Colonic mucosa (tissue), 4 donors: ENCODE data around the gene RSL24D1. TPM values are rescaled to one million over a fixed set of nuclear protein-coding genes. Genes with fewer than 3 reads are reported as not detected.
"Not testable (repeated sequence)": the region's sequence is repeated elsewhere in the genome, so short reads cannot be mapped to it uniquely, and the experiment has no call there.

ENCODE experiments used
- DNase-seq: peaks from one replicate; pipeline ENCODE4 v3.0.0-alpha.2; 2020
- H3K27ac ChIP-seq: fragments of 200-600 bp; one replicate; pipeline ENCODE4 v1.8.0; 2021
- H3K27me3 ChIP-seq: fragments of 200-600 bp; one replicate; pipeline ENCODE4 v1.8.0; 2021
- H3K36me3 ChIP-seq: fragments of 200-600 bp; one replicate; pipeline ENCODE4 v1.8.0; 2021
- H3K4me1 ChIP-seq: fragments of 200-600 bp; one replicate; pipeline ENCODE4 v1.8.0; 2021; ENCODE audit warnings: mild to moderate bottlenecking
- H3K4me3 ChIP-seq: fragments of 200-600 bp; one replicate; pipeline ENCODE4 v1.8.0; 2021
- H3K9ac ChIP-seq, 2 donors: one replicate each; pipeline ENCODE4 v1.7.0; 2013; ENCODE audit warnings: control low read depth in 2 of 2, low read depth in 2 of 2, low read length in 2 of 2
- H3K9me3 ChIP-seq: fragments of 200-600 bp; one replicate; pipeline ENCODE4 v1.8.0; 2021
- intact Hi-C: fragments of 100-400 bp; cut with DNase I; formaldehyde crosslinking; loops from one replicate; pipeline ENCODE4 v1.14.1; 2022
- total RNA-seq, 2 donors: library from RNA; stranded (reverse); fragmentation: NEBNext Ultra II Directional in 1 of 2; extraction: Animal tissue kit (Norgen Biotek cat#: 25700) in 1 of 2; gene quantifications; one replicate each; pipeline ENCODE4 v1.2.1, GENCODE V29; 2021
- TF ChIP-seq, protein P1 (sequence below): fragments of 200-600 bp; IDR thresholded peaks from one replicate; pipeline ENCODE4 v1.8.0; 2022; ENCODE audit warnings: antibody characterized with exemption, mild to moderate bottlenecking
- donor health status: healthy.
- donor health status: DM: no; HTN: no; CAD: no.
- donor health status: DM: no; HTN: no; CAD: no.

RSL24D1 gene
- total RNA-seq, 2 donors from 2014 or later, result 42.3 to 52.4 TPM

DNA sequence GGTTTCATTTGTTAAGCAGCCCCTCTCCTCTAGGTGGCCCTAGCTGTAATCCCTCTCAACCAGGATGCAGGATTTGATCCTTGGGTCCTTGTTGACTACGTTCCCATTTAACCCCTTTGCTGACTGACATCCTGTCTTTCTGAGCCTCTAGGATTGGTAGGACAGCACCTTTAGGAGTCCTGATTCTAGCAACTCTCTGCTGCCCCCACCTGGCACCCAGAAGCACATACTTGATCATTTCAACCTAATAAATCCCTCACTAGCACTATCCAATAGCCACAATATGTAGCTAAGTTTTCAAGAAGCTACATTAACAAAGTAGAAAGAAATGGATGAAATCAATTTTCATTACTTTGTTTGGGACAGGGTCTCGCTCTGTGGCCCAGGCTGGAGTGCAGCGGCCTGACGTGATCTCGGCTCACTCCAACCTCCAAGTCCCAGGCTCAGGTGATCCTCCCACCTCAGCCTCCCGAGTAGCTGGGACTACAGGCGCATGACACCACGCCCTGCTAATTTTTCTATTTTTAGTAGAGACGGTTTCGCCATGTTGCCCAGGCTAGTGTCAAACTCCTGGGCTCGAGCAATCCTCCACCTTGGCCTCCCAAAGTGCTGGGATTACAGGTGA is 28.3 kb downstream of the RSL24D1 start:
- Histone ChIP-seq H3K27ac (no peak overlapping the region), H3K9me3 (no peaks in the 10 kb centered on the region), H3K27me3 (no peaks in the 10 kb centered on the region), H3K9ac (no peak overlapping the region), H3K4me1 (no peaks in the 10 kb centered on the region), H3K36me3 (no peaks in the 10 kb centered on the region), H3K4me3 (no peak overlapping the region)
- intact Hi-C loops, result no loop called here
- TF ChIP-seq, protein P1, sequence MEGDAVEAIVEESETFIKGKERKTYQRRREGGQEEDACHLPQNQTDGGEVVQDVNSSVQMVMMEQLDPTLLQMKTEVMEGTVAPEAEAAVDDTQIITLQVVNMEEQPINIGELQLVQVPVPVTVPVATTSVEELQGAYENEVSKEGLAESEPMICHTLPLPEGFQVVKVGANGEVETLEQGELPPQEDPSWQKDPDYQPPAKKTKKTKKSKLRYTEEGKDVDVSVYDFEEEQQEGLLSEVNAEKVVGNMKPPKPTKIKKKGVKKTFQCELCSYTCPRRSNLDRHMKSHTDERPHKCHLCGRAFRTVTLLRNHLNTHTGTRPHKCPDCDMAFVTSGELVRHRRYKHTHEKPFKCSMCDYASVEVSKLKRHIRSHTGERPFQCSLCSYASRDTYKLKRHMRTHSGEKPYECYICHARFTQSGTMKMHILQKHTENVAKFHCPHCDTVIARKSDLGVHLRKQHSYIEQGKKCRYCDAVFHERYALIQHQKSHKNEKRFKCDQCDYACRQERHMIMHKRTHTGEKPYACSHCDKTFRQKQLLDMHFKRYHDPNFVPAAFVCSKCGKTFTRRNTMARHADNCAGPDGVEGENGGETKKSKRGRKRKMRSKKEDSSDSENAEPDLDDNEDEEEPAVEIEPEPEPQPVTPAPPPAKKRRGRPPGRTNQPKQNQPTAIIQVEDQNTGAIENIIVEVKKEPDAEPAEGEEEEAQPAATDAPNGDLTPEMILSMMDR, result peak; percentile 60
- peak; percentile 42 for DNase-seq

DNA sequence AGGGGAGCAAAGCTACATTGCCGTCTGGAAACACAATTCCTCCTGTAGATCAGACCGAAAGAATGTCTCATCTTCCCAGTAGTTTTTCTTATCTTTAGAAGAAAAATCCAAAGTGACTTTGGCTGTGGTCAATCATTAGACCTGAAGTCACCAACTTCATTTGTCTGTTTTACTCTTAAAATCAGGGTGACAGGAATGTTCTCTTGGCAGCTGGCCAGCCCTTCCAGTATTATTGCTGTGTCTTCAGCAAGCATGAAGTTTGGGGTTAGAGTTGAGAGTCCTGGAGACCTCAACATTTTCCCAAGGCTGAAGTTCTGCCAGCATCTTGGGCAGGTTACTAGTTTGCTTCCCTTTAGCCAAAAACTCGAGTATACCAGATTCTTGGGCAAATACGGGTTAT is 32.5 kb downstream of the RSL24D1 start:
- intact Hi-C loops, result no loop called here
- H3K4me1 ChIP-seq, result no peaks in the 10 kb centered on the region

DNA sequence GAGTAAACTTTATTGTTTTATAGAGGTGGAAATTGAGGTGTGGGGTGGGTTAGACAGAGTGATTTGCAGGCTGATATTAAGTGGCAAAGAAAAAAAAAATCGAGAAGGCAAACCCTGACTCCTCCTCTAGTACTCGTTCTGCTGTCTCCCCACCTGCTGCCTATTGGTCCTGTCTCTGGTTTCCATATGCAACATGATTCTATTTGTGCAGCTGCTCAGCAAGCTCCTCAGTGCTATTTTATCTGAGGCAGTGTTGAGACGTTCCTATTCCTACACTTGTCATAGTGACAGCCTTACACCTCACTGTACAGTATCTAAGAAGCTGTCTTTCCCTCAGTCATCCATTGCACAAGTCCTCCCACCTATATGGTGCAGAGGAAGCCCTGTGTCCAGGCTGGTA is 45.1 kb downstream of the RSL24D1 start:
- TF ChIP-seq, protein P1, result no peak
- Histone ChIP-seq H3K9me3 (no peaks in the 10 kb centered on the region), H3K4me3 (no peak overlapping the region), H3K9ac (no peak overlapping the region), H3K27me3 (no peaks in the 10 kb centered on the region), H3K4me1 (no peaks in the 10 kb centered on the region), H3K27ac (no peak overlapping the region), H3K36me3 (no peaks in the 10 kb centered on the region)
- DNase-seq, result no peak
- intact Hi-C loops, result no loop called here

More for the DNA sequence above, 32.5 kb downstream of the RSL24D1 start:
- no peaks in the 10 kb centered on the region for H3K9me3 ChIP-seq
- TF ChIP-seq, protein P1, result no peak
- no peaks in the 10 kb centered on the region for H3K36me3 ChIP-seq
- H3K27ac ChIP-seq, result no peak overlapping the region
- H3K27me3 ChIP-seq, result no peaks in the 10 kb centered on the region
- H3K4me3 ChIP-seq, result no peak overlapping the region
- no peak for DNase-seq
- no peak overlapping the region for H3K9ac ChIP-seq

DNA sequence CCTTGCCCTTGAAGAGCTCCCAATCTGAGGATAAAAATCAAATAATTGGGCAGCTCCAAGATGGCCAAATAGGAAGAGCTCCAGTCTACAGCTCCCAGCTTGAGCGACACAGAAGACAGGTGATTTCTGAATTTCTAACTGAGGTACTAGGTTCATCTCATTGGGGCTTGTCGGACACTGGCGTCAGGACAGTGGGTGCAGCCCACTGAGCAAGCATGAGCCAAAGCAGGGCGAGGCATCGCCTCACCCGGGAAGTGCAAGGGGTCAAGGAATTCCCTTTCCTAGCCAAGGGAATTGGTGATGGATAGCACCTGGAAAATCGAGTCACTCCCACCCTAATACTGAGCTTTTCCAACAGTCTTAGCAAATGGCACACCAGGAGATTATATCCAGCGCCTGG is 53.6 kb downstream of the RSL24D1 start:
- H3K9ac ChIP-seq, H3K4me1 ChIP-seq, H3K27me3 ChIP-seq, H3K36me3 ChIP-seq, DNase-seq, H3K4me3 ChIP-seq, H3K27ac ChIP-seq, intact Hi-C loops, H3K9me3 ChIP-seq: not testable (repeated sequence)

GRCh38 chr15:55133972-55134371 is 62.8 kb downstream of the RSL24D1 start:
- Histone ChIP-seq H3K27ac (no peak overlapping the region), H3K27me3 (no peaks in the 10 kb centered on the region), H3K4me3 (no peak overlapping the region), H3K36me3 (no peaks in the 10 kb centered on the region), H3K4me1 (no peaks in the 10 kb centered on the region), H3K9ac (no peak overlapping the region), H3K9me3 (no peaks in the 10 kb centered on the region)
- TF ChIP-seq, protein P1, result no peak
- intact Hi-C loops, result no loop called here
- DNase-seq, result no peak

DNA sequence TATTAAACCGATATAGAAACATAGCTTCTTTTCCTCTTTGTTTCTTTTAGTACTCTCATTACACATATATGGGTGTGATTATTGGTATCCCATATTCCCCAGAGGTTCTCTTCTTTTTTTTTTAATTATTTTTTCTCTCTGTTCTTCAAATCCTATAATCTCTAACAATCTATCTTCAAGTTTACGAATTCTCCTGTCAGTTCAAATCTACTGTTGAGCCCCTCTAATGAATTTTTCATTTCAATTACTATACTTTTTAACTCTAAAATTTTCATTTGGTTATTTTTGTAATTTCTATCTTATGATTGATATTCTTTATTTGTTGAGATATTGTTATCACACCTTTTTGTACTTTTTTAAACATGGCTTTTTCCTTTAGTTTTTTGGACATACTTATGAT is 64.1 kb downstream of the RSL24D1 start:
- Histone ChIP-seq H3K9ac (no peak overlapping the region), H3K36me3 (no peaks in the 10 kb centered on the region), H3K9me3 (no peaks in the 10 kb centered on the region), H3K4me3 (no peak overlapping the region), H3K27ac (no peak overlapping the region), H3K4me1 (no peaks in the 10 kb centered on the region), H3K27me3 (no peaks in the 10 kb centered on the region)
- intact Hi-C loops, result no loop called here
- TF ChIP-seq, protein P1, result peak; percentile 11
- no peak for DNase-seq

Other genes starting within 250 kb of the RSL24D1 start
- 10 to 100 TPM; 46.0 to 69.6 TPM for gene RAB27A, start 92.9 kb upstream of the RSL24D1 start, total RNA-seq
- gene PIGBOS1, start 122.2 kb upstream of the RSL24D1 start, total RNA-seq, result 10 to 100 TPM; 11.8 to 13.0 TPM
- gene PIGB, start 122.3 kb upstream of the RSL24D1 start, total RNA-seq, result 10 to 100 TPM; 15.0 to 15.8 TPM
- gene CCPG1, start 211.4 kb upstream of the RSL24D1 start, total RNA-seq, result 10 to 100 TPM; 57.9 to 71.7 TPM
- 10 to 100 TPM in 1 of 2 donors, 1 to 10 TPM in 1; 5.8 to 11.4 TPM for gene PIERCE2, start 211.6 kb upstream of the RSL24D1 start, total RNA-seq